Activated naive CD4-positive, alpha-beta T cell treated with anti-CD3 and anti-CD28 coated beads, Interleukin-2, amount 50 U/mL, for 24 hours (primary cell): Measurements from ENCODE around the gene RNF123.
A peak's percentile ranks its signal among the peaks of the same experiment; 100 is the strongest.

Experiments
- H3K27ac Mint-ChIP-seq: one replicate; pipeline ENCODE4 v1.8.0; 2021; ENCODE audit warnings: mild to moderate bottlenecking, mixed read lengths
- H3K27me3 Mint-ChIP-seq: one replicate; pipeline ENCODE4 v1.8.0; 2021; ENCODE audit warnings: mixed read lengths
- H3K36me3 Mint-ChIP-seq: one replicate; pipeline ENCODE4 v1.8.0; 2021; ENCODE audit warnings: mixed read lengths
- H3K4me1 Mint-ChIP-seq: one replicate; pipeline ENCODE4 v1.8.0; 2021; ENCODE audit warnings: mixed read lengths
- H3K4me3 Mint-ChIP-seq: one replicate; pipeline ENCODE4 v1.8.0; 2021; ENCODE audit warnings: mild to moderate bottlenecking, mixed read lengths
- H3K9me3 Mint-ChIP-seq: one replicate; pipeline ENCODE4 v1.8.0; 2021; ENCODE audit warnings: mixed read lengths

RNF123 gene

GRCh38 chr3:49716691-49717210 is 27.4 kb downstream of the RNF123 start:
- no peaks in the 10 kb centered on the region for H3K9me3 Mint-ChIP-seq
- peaks cover 15% of the 10 kb centered on the region for H3K4me1 Mint-ChIP-seq
- H3K27me3 Mint-ChIP-seq, result no peaks in the 10 kb centered on the region
- no peak overlapping the region for H3K4me3 Mint-ChIP-seq
- H3K36me3 Mint-ChIP-seq, result peaks cover 2% of the 10 kb centered on the region
- no peak overlapping the region for H3K27ac Mint-ChIP-seq

- Mint-ChIP-seq H3K27ac (no peak overlapping the region), H3K9me3 (no peaks in the 10 kb centered on the region), H3K36me3 (peaks cover 2% of the 10 kb centered on the region), H3K27me3 (no peaks in the 10 kb centered on the region), H3K4me1 (peaks cover 17% of the 10 kb centered on the region), H3K4me3 (no peak overlapping the region)
Observed at GRCh38 chr3:49717211-49717958, 28.0 kb downstream of the RNF123 start.

- Mint-ChIP-seq H3K4me1 (peaks cover 26% of the 10 kb centered on the region), H3K27me3 (no peaks in the 10 kb centered on the region), H3K4me3 (peak overlapping the region; percentile 84), H3K36me3 (peaks cover 2% of the 10 kb centered on the region), H3K9me3 (no peaks in the 10 kb centered on the region), H3K27ac (peak overlapping the region; percentile 46)
Observed at GRCh38 chr3:49717959-49718857, 28.9 kb downstream of the RNF123 start.

- no peaks in the 10 kb centered on the region for H3K27me3 Mint-ChIP-seq
- H3K4me3 Mint-ChIP-seq, result peak overlapping the region; percentile 84
- no peaks in the 10 kb centered on the region for H3K9me3 Mint-ChIP-seq
- peaks cover 26% of the 10 kb centered on the region for H3K4me1 Mint-ChIP-seq
- H3K27ac Mint-ChIP-seq, result peak overlapping the region; percentile 74
- peaks cover 2% of the 10 kb centered on the region for H3K36me3 Mint-ChIP-seq
Observed at GRCh38 chr3:49718858-49719213, 29.5 kb downstream of the RNF123 start.

GRCh38 chr3:49719214-49719884 is 30.0 kb downstream of the RNF123 start, which contains the start of gene AMIGO3:
Gene AMIGO3 (minus strand): TSS chr3:49719684. CDS start chr3:49719465, 219 bp downstream.
- Mint-ChIP-seq H3K4me3 (peak within 1 kb of the TSS; percentile 84), H3K4me1 (peaks cover 26% of the 10 kb centered on the region), H3K9me3 (no peaks in the 10 kb centered on the region)

GRCh38 chr3:49720855-49721595 is 31.7 kb downstream of the RNF123 start:
- H3K27ac Mint-ChIP-seq, result no peak overlapping the region
- H3K36me3 Mint-ChIP-seq, result peaks cover 2% of the 10 kb centered on the region
- H3K27me3 Mint-ChIP-seq, result no peaks in the 10 kb centered on the region
- peaks cover 30% of the 10 kb centered on the region for H3K4me1 Mint-ChIP-seq
- H3K4me3 Mint-ChIP-seq, result peak overlapping the region; percentile 30
- H3K9me3 Mint-ChIP-seq, result no peaks in the 10 kb centered on the region

More at GRCh38 chr3:49719214-49719884, 30.0 kb downstream of the RNF123 start, which contains the start of gene AMIGO3:
- Mint-ChIP-seq H3K27ac (peak within 1 kb of the TSS; percentile 74), H3K36me3 (peaks cover 2% of the 10 kb centered on the region), H3K27me3 (no peaks in the 10 kb centered on the region)

GRCh38 chr3:49721596-49721895 is 32.2 kb downstream of the RNF123 start:
- Mint-ChIP-seq H3K27ac (no peak overlapping the region), H3K36me3 (peaks cover 2% of the 10 kb centered on the region), H3K9me3 (no peaks in the 10 kb centered on the region), H3K4me3 (no peak overlapping the region), H3K4me1 (peaks cover 30% of the 10 kb centered on the region), H3K27me3 (no peaks in the 10 kb centered on the region)

- Mint-ChIP-seq H3K36me3 (peaks cover 2% of the 10 kb centered on the region), H3K27ac (peak overlapping the region; percentile 74), H3K4me1 (peaks cover 30% of the 10 kb centered on the region), H3K27me3 (no peaks in the 10 kb centered on the region), H3K4me3 (peak overlapping the region; percentile 92), H3K9me3 (no peaks in the 10 kb centered on the region)
Observed at GRCh38 chr3:49721896-49722781, 32.8 kb downstream of the RNF123 start.

GRCh38 chr3:49722896-49723295 is 33.5 kb downstream of the RNF123 start:
- Mint-ChIP-seq H3K36me3 (peaks cover 2% of the 10 kb centered on the region), H3K9me3 (no peaks in the 10 kb centered on the region), H3K4me1 (peaks cover 30% of the 10 kb centered on the region)

GRCh38 chr3:49723296-49723627 is 33.9 kb downstream of the RNF123 start:
- Mint-ChIP-seq H3K27ac (peak overlapping the region; percentile 89), H3K4me1 (peaks cover 30% of the 10 kb centered on the region), H3K4me3 (peak overlapping the region; percentile 92)

More at GRCh38 chr3:49722896-49723295, 33.5 kb downstream of the RNF123 start:
- Mint-ChIP-seq H3K27me3 (no peaks in the 10 kb centered on the region), H3K27ac (peak overlapping the region; percentile 89), H3K4me3 (peak overlapping the region; percentile 92)

GRCh38 chr3:49723628-49724551 is 34.5 kb downstream of the RNF123 start, which contains the start of gene GMPPB:
Gene GMPPB (minus strand): TSS chr3:49723951. CDS start chr3:49723726, 225 bp downstream.
- H3K27ac Mint-ChIP-seq, result peak within 1 kb of the TSS; percentile 89
- no peaks in the 10 kb centered on the region for H3K9me3 Mint-ChIP-seq
- no peaks in the 10 kb centered on the region for H3K27me3 Mint-ChIP-seq
- peaks cover 24% of the 10 kb centered on the region for H3K4me1 Mint-ChIP-seq
- H3K36me3 Mint-ChIP-seq, result peaks cover 2% of the 10 kb centered on the region
- peak within 1 kb of the TSS; percentile 92 for H3K4me3 Mint-ChIP-seq

More at GRCh38 chr3:49723296-49723627, 33.9 kb downstream of the RNF123 start:
- Mint-ChIP-seq H3K9me3 (no peaks in the 10 kb centered on the region), H3K27me3 (no peaks in the 10 kb centered on the region), H3K36me3 (peaks cover 2% of the 10 kb centered on the region)

- H3K4me1 Mint-ChIP-seq, result peaks cover 17% of the 10 kb centered on the region
- H3K36me3 Mint-ChIP-seq, result peaks cover 2% of the 10 kb centered on the region
- peak overlapping the region; percentile 92 for H3K4me3 Mint-ChIP-seq
- no peaks in the 10 kb centered on the region for H3K27me3 Mint-ChIP-seq
- H3K9me3 Mint-ChIP-seq, result no peaks in the 10 kb centered on the region
- peak overlapping the region; percentile 89 for H3K27ac Mint-ChIP-seq
Observed at GRCh38 chr3:49724586-49724985, 35.2 kb downstream of the RNF123 start.
